ENCODE measurements around the gene KIAA0825.

KIAA0825 gene

GRCh38 chr5:94244921-94245320 is 373.5 kb downstream of the KIAA0825 start:
- no peak for TF ChIP-seq EZH2 (IDR thresholded peaks at IDR 0.05; ENCODE audit: borderline replicate concordance, low read length)
- no peak for TF ChIP-seq CTCF (IDR thresholded peaks at IDR 0.05; ENCODE audit: low read length)
- H3F3A ChIP-seq (ENCODE audit: insufficient read depth, low read length), result no peaks in the 10 kb centered on the region
- H3K79me2 ChIP-seq (ENCODE audit: insufficient read depth, low read length), result no peaks in the 10 kb centered on the region
- H3K27me3 ChIP-seq (ENCODE audit: insufficient read depth, low read length), result no peaks in the 10 kb centered on the region
- no peak overlapping the region for H2AFZ ChIP-seq (ENCODE audit: low read length)
- no peak overlapping the region for H3K27ac ChIP-seq (ENCODE audit: low read depth, low read length, poor library complexity, severe bottlenecking)
- no peak overlapping the region for H3K4me3 ChIP-seq (ENCODE audit: low read depth, low read length, poor library complexity, severe bottlenecking)
- H3K9ac ChIP-seq (ENCODE audit: low read length), result no peak overlapping the region
- H4K20me1 ChIP-seq (ENCODE audit: insufficient read depth, low read length), result no peaks in the 10 kb centered on the region
- no peaks in the 10 kb centered on the region for H3K9me2 ChIP-seq (ENCODE audit: low read depth, low read length)
- H3K4me2 ChIP-seq (ENCODE audit: low read length), result no peak overlapping the region
- H3K4me1 ChIP-seq (ENCODE audit: insufficient read depth, low read length, severe bottlenecking), result no peaks in the 10 kb centered on the region
- H3K36me3 ChIP-seq (ENCODE audit: insufficient read depth, low read length), result no peaks in the 10 kb centered on the region
- no peaks in the 10 kb centered on the region for H3K9me3 ChIP-seq (ENCODE audit: low read length)

- Histone ChIP-seq H3K4me3 (ENCODE audit: low read depth, low read length, poor library complexity, severe bottlenecking) (no peak overlapping the region), H3K9ac (ENCODE audit: low read length) (no peak overlapping the region), H3K4me2 (ENCODE audit: low read length) (no peak overlapping the region), H3K27ac (ENCODE audit: low read depth, low read length, poor library complexity, severe bottlenecking) (no peak overlapping the region), H3K9me2 (ENCODE audit: low read depth, low read length) (no peaks in the 10 kb centered on the region), H4K20me1 (ENCODE audit: insufficient read depth, low read length) (no peaks in the 10 kb centered on the region), H3K9me3 (ENCODE audit: low read length) (no peaks in the 10 kb centered on the region), H3K36me3 (ENCODE audit: insufficient read depth, low read length) (no peaks in the 10 kb centered on the region), H3F3A (ENCODE audit: insufficient read depth, low read length) (no peaks in the 10 kb centered on the region), H2AFZ (ENCODE audit: low read length) (no peak overlapping the region), H3K4me1 (ENCODE audit: insufficient read depth, low read length, severe bottlenecking) (no peaks in the 10 kb centered on the region), H3K79me2 (ENCODE audit: insufficient read depth, low read length) (no peaks in the 10 kb centered on the region), H3K27me3 (ENCODE audit: insufficient read depth, low read length) (no peaks in the 10 kb centered on the region)
- TF ChIP-seq EZH2 (IDR thresholded peaks at IDR 0.05; ENCODE audit: borderline replicate concordance, low read length), result no peak
- TF ChIP-seq CTCF (IDR thresholded peaks at IDR 0.05; ENCODE audit: low read length), result no peak
These were observed 374.8 kb downstream of the KIAA0825 start for GRCh38 chr5:94243612-94244011.

- Histone ChIP-seq H3K27ac (ENCODE audit: low read depth, low read length, poor library complexity, severe bottlenecking) (no peak overlapping the region), H3K9ac (ENCODE audit: low read length) (no peak overlapping the region), H4K20me1 (ENCODE audit: insufficient read depth, low read length) (no peaks in the 10 kb centered on the region), H2AFZ (ENCODE audit: low read length) (no peak overlapping the region), H3F3A (ENCODE audit: insufficient read depth, low read length) (no peaks in the 10 kb centered on the region), H3K36me3 (ENCODE audit: insufficient read depth, low read length) (no peaks in the 10 kb centered on the region), H3K79me2 (ENCODE audit: insufficient read depth, low read length) (no peaks in the 10 kb centered on the region), H3K4me3 (ENCODE audit: low read depth, low read length, poor library complexity, severe bottlenecking) (no peak overlapping the region), H3K4me2 (ENCODE audit: low read length) (no peak overlapping the region), H3K27me3 (ENCODE audit: insufficient read depth, low read length) (no peaks in the 10 kb centered on the region), H3K9me3 (ENCODE audit: low read length) (no peaks in the 10 kb centered on the region), H3K9me2 (ENCODE audit: low read depth, low read length) (no peaks in the 10 kb centered on the region), H3K4me1 (ENCODE audit: insufficient read depth, low read length, severe bottlenecking) (no peaks in the 10 kb centered on the region)
- TF ChIP-seq EZH2 (IDR thresholded peaks at IDR 0.05; ENCODE audit: borderline replicate concordance, low read length) (no peak), CTCF (IDR thresholded peaks at IDR 0.05; ENCODE audit: low read length) (no peak)
These were observed 377.3 kb downstream of the KIAA0825 start for GRCh38 chr5:94240993-94241651.
